HEK293T (cell line): ENCODE results near the gene HPSE2.

Source experiments
- ARNT ChIP-seq: fragments of 450-650 bp; IDR thresholded peaks from 2 replicates; pipeline ENCODE4 v1.6.1; 2017; ENCODE audit warnings: mild to moderate bottlenecking
- BHLHE40 ChIP-seq: fragments of 450-650 bp; IDR thresholded peaks from 2 replicates; pipeline ENCODE4 v1.6.1; 2016; ENCODE audit warnings: mild to moderate bottlenecking, moderate library complexity, borderline replicate concordance
- ELF4 ChIP-seq: fragments of 450-650 bp; IDR thresholded peaks from 2 replicates; pipeline ENCODE4 v1.6.1; 2017; ENCODE audit warnings: antibody characterized with exemption
- FOXA1 ChIP-seq: fragments of 450-650 bp; IDR thresholded peaks from 2 replicates; pipeline ENCODE4 v1.6.1; 2016; ENCODE audit warnings: mild to moderate bottlenecking
- FOXK2 ChIP-seq: fragments of 450-650 bp; IDR thresholded peaks from 2 replicates; pipeline ENCODE4 v1.6.1; 2016; ENCODE audit warnings: mild to moderate bottlenecking
- FOXM1 ChIP-seq: fragments of 450-650 bp; IDR thresholded peaks from 2 replicates; pipeline ENCODE4 v1.6.1; 2017; ENCODE audit warnings: mild to moderate bottlenecking, borderline replicate concordance
- HDGF ChIP-seq: fragments of 450-650 bp; IDR thresholded peaks from 2 replicates; pipeline ENCODE4 v1.6.1; 2017; ENCODE audit warnings: antibody characterized with exemption, borderline replicate concordance
- NFRKB ChIP-seq: fragments of 450-650 bp; IDR thresholded peaks from 2 replicates; pipeline ENCODE4 v1.6.1; 2016; ENCODE audit warnings: mild to moderate bottlenecking, moderate library complexity
- SP1 ChIP-seq: fragments of 450-650 bp; IDR thresholded peaks from 2 replicates; pipeline ENCODE4 v1.6.1; 2017
- SUZ12 ChIP-seq: fragments of 450-650 bp; IDR thresholded peaks from 2 replicates; pipeline ENCODE4 v1.6.1; 2016; ENCODE audit warnings: mild to moderate bottlenecking
- TF ChIP-seq, protein P1 (sequence below): fragments of 450-650 bp; IDR thresholded peaks from 2 replicates; pipeline ENCODE4 v1.6.1; 2016

DNA sequence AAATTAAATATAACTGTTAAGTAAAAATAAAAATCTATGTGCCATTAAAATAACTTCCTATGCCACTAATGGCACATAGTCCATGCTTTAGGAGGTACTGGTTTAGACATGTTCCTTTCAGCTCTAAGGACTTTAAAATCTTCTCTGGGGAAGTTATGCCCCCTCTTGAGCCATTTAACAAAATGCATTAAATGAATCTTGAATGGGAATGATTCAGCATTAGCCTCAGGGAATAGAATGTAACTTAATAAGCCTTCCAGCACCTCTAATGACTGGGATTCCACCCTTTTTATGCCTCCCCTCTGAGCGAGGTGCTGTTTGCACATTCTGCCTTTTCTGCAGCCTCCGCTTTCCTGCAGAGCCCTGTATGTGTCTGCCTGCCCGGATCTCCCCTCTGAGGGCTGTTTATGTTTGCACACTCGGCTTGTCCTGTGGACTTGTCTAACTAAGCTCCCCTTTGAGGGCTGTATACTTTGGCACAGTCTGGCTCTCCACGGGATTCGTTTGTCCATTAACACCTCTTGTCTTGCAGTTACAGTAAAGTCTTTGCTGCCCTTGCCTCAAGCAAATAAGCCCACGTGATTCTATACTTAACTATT is 680.5 kb downstream of the HPSE2 start:
- no peak for TF ChIP-seq FOXM1
- TF ChIP-seq NFRKB, result no peak
- TF ChIP-seq BHLHE40, result no peak
- TF ChIP-seq SP1, result no peak
- TF ChIP-seq ELF4, result no peak
- TF ChIP-seq FOXA1, result no peak
- TF ChIP-seq HDGF, result no peak
- no peak for TF ChIP-seq SUZ12
- TF ChIP-seq, protein P1, sequence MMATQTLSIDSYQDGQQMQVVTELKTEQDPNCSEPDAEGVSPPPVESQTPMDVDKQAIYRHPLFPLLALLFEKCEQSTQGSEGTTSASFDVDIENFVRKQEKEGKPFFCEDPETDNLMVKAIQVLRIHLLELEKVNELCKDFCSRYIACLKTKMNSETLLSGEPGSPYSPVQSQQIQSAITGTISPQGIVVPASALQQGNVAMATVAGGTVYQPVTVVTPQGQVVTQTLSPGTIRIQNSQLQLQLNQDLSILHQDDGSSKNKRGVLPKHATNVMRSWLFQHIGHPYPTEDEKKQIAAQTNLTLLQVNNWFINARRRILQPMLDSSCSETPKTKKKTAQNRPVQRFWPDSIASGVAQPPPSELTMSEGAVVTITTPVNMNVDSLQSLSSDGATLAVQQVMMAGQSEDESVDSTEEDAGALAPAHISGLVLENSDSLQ, result no peak
- no peak for TF ChIP-seq ARNT
- TF ChIP-seq FOXK2, result no peak
